ENCODE data around the gene MGA. TPM values are rescaled to one million over a fixed set of nuclear protein-coding genes. Genes with fewer than 3 reads are reported as not detected.
"Not testable (repeated sequence)": the region's sequence is repeated elsewhere in the genome, so short reads cannot be mapped to it uniquely, and the experiment has no call there.

Gene MGA
- total RNA-seq, 1 experiment from 2014 or later = 21.5 TPM

- H3K9me3 ChIP-seq (replicated peaks) = no peaks in the 10 kb centered on the region
- peak in 1 of 2 experiments; percentile 24 for DNase-seq (ENCODE audit: low read depth in 1 of 2, low spot score in 2 of 2)
- no peaks in the 10 kb centered on the region for H3K27me3 ChIP-seq (replicated peaks)
- peaks cover 11% of the 10 kb centered on the region for H3K4me1 ChIP-seq (replicated peaks)
- H3K27ac ChIP-seq = no peak overlapping the region
- no peak overlapping the region for H3K4me3 ChIP-seq
- no peaks in the 10 kb centered on the region for H3K36me3 ChIP-seq
Observed at GRCh38 chr15:41695750-41696436, 35.7 kb downstream of the MGA start.

GRCh38 chr15:41698779-41699178 lies 38.6 kb downstream of the MGA start:
- no peak overlapping the region for H3K27ac ChIP-seq
- peak in 1 of 2 experiments; percentile 9 for DNase-seq (ENCODE audit: low read depth in 1 of 2, low spot score in 2 of 2)
- no peaks in the 10 kb centered on the region for H3K27me3 ChIP-seq (replicated peaks)
- H3K4me3 ChIP-seq = no peak overlapping the region
- H3K9me3 ChIP-seq (replicated peaks) = no peaks in the 10 kb centered on the region
- H3K36me3 ChIP-seq = no peaks in the 10 kb centered on the region
- H3K4me1 ChIP-seq (replicated peaks) = peaks cover 4% of the 10 kb centered on the region

GRCh38 chr15:41703120-41703519 lies 42.9 kb downstream of the MGA start:
- 0 out of 2 replicates have a peak, but pooled peaks cover 11% of the 10 kb centered on the region for H3K36me3 ChIP-seq
- H3K27me3 ChIP-seq (replicated peaks) = no peaks in the 10 kb centered on the region
- no peak overlapping the region for H3K4me3 ChIP-seq
- no peak for DNase-seq (ENCODE audit: low read depth in 1 of 2, low spot score in 2 of 2)
- H3K4me1 ChIP-seq (replicated peaks) = peaks cover 4% of the 10 kb centered on the region
- no peak overlapping the region for H3K27ac ChIP-seq
- no peaks in the 10 kb centered on the region for H3K9me3 ChIP-seq (replicated peaks)

- no peaks in the 10 kb centered on the region for H3K9me3 ChIP-seq (replicated peaks)
- H3K4me3 ChIP-seq = no peak overlapping the region
- no peaks in the 10 kb centered on the region for H3K27me3 ChIP-seq (replicated peaks)
- H3K36me3 ChIP-seq = peaks cover 16% of the 10 kb centered on the region
- no peaks in the 10 kb centered on the region for H3K4me1 ChIP-seq (replicated peaks)
- H3K27ac ChIP-seq = no peak overlapping the region
- no peak for DNase-seq (ENCODE audit: low read depth in 1 of 2, low spot score in 2 of 2)
Observed at GRCh38 chr15:41713047-41713446, 52.8 kb downstream of the MGA start.

- H3K27ac ChIP-seq = no peak overlapping the region
- H3K4me3 ChIP-seq = no peak overlapping the region
- no peaks in the 10 kb centered on the region for H3K27me3 ChIP-seq (replicated peaks)
- peaks cover 11% of the 10 kb centered on the region for H3K36me3 ChIP-seq
- DNase-seq (ENCODE audit: low read depth in 1 of 2, low spot score in 2 of 2) = no peak
- H3K9me3 ChIP-seq (replicated peaks) = no peaks in the 10 kb centered on the region
- H3K4me1 ChIP-seq (replicated peaks) = no peaks in the 10 kb centered on the region
Observed at GRCh38 chr15:41714291-41714690, 54.1 kb downstream of the MGA start.

- Histone ChIP-seq H3K27ac (no peak overlapping the region), H3K4me3 (no peak overlapping the region), H3K27me3 (replicated peaks) (no peaks in the 10 kb centered on the region), H3K9me3 (replicated peaks) (no peaks in the 10 kb centered on the region), H3K36me3 (peaks cover 6% of the 10 kb centered on the region; the same call in 1 of the 2 replicates), H3K4me1 (replicated peaks) (no peaks in the 10 kb centered on the region)
- no peak for DNase-seq (ENCODE audit: low read depth in 1 of 2, low spot score in 2 of 2)
Observed at GRCh38 chr15:41716864-41717263, 56.7 kb downstream of the MGA start.

GRCh38 chr15:41727143-41727542 lies 66.9 kb downstream of the MGA start:
- no peak overlapping the region for H3K4me3 ChIP-seq
- H3K36me3 ChIP-seq = peaks cover 3% of the 10 kb centered on the region; the same call in 1 of the 2 replicates
- H3K4me1 ChIP-seq (replicated peaks) = no peaks in the 10 kb centered on the region
- DNase-seq (ENCODE audit: low read depth in 1 of 2, low spot score in 2 of 2) = no peak
- no peak overlapping the region for H3K27ac ChIP-seq
- no peaks in the 10 kb centered on the region for H3K27me3 ChIP-seq (replicated peaks)
- no peaks in the 10 kb centered on the region for H3K9me3 ChIP-seq (replicated peaks)

GRCh38 chr15:41728061-41728460 lies 67.9 kb downstream of the MGA start:
- H3K27me3 ChIP-seq (replicated peaks); DNase-seq (ENCODE audit: low read depth in 1 of 2, low spot score in 2 of 2); H3K4me3 ChIP-seq: not testable (repeated sequence)

GRCh38 chr15:41730543-41730942 lies 70.3 kb downstream of the MGA start:
- no peak for DNase-seq (ENCODE audit: low read depth in 1 of 2, low spot score in 2 of 2)
- Histone ChIP-seq H3K4me1 (replicated peaks) (no peaks in the 10 kb centered on the region), H3K4me3 (no peak overlapping the region), H3K27ac (no peak overlapping the region), H3K36me3 (peaks cover 11% of the 10 kb centered on the region), H3K9me3 (replicated peaks) (no peaks in the 10 kb centered on the region), H3K27me3 (replicated peaks) (no peaks in the 10 kb centered on the region)

More at GRCh38 chr15:41728061-41728460, 67.9 kb downstream of the MGA start:
- H3K4me1 ChIP-seq (replicated peaks); H3K9me3 ChIP-seq (replicated peaks); H3K27ac ChIP-seq; H3K36me3 ChIP-seq: not testable (repeated sequence)

GRCh38 chr15:41732483-41732882 lies 72.3 kb downstream of the MGA start:
- no peaks in the 10 kb centered on the region for H3K4me1 ChIP-seq (replicated peaks)
- H3K27me3 ChIP-seq (replicated peaks) = no peaks in the 10 kb centered on the region
- DNase-seq (ENCODE audit: low read depth in 1 of 2, low spot score in 2 of 2) = no peak
- H3K36me3 ChIP-seq = peaks cover 22% of the 10 kb centered on the region
- H3K9me3 ChIP-seq (replicated peaks) = no peaks in the 10 kb centered on the region
- no peak overlapping the region for H3K27ac ChIP-seq
- no peak overlapping the region for H3K4me3 ChIP-seq

GRCh38 chr15:41734079-41734478 lies 73.9 kb downstream of the MGA start:
- Histone ChIP-seq H3K9me3 (replicated peaks) (no peaks in the 10 kb centered on the region), H3K4me1 (replicated peaks) (no peaks in the 10 kb centered on the region), H3K27ac (no peak overlapping the region), H3K4me3 (no peak overlapping the region), H3K36me3 (peaks cover 22% of the 10 kb centered on the region), H3K27me3 (replicated peaks) (no peaks in the 10 kb centered on the region)
- peak in 1 of 2 experiments; percentile 5 for DNase-seq (ENCODE audit: low read depth in 1 of 2, low spot score in 2 of 2)

- Histone ChIP-seq H3K4me1 (replicated peaks) (no peaks in the 10 kb centered on the region), H3K27ac (no peak overlapping the region), H3K36me3 (peaks cover 22% of the 10 kb centered on the region), H3K4me3 (no peak overlapping the region), H3K27me3 (replicated peaks) (no peaks in the 10 kb centered on the region), H3K9me3 (replicated peaks) (no peaks in the 10 kb centered on the region)
- DNase-seq (ENCODE audit: low read depth in 1 of 2, low spot score in 2 of 2) = no peak
Observed at GRCh38 chr15:41735046-41735445, 74.8 kb downstream of the MGA start.

GRCh38 chr15:41735492-41735891 lies 75.3 kb downstream of the MGA start:
- H3K4me1 ChIP-seq (replicated peaks); H3K4me3 ChIP-seq: not testable (repeated sequence)

GRCh38 chr15:41746802-41747201 lies 86.6 kb downstream of the MGA start:
- no peak for DNase-seq (ENCODE audit: low read depth in 1 of 2, low spot score in 2 of 2)
- H3K4me3 ChIP-seq = no peak overlapping the region
- peaks cover 21% of the 10 kb centered on the region for H3K36me3 ChIP-seq
- H3K4me1 ChIP-seq (replicated peaks) = no peaks in the 10 kb centered on the region
- no peaks in the 10 kb centered on the region for H3K9me3 ChIP-seq (replicated peaks)
- H3K27ac ChIP-seq = no peak overlapping the region
- H3K27me3 ChIP-seq (replicated peaks) = no peaks in the 10 kb centered on the region

More at GRCh38 chr15:41735492-41735891, 75.3 kb downstream of the MGA start:
- not testable (repeated sequence) for H3K27ac ChIP-seq; H3K27me3 ChIP-seq (replicated peaks); H3K9me3 ChIP-seq (replicated peaks); DNase-seq (ENCODE audit: low read depth in 1 of 2, low spot score in 2 of 2)
- H3K36me3 ChIP-seq = peaks cover 22% of the 10 kb centered on the region

GRCh38 chr15:41756198-41756597 lies 96.0 kb downstream of the MGA start:
- H3K9me3 ChIP-seq (replicated peaks) = no peaks in the 10 kb centered on the region
- H3K4me1 ChIP-seq (replicated peaks) = no peaks in the 10 kb centered on the region
- H3K27ac ChIP-seq = no peak overlapping the region
- H3K36me3 ChIP-seq = no peaks in the 10 kb centered on the region
- H3K27me3 ChIP-seq (replicated peaks) = no peaks in the 10 kb centered on the region
- DNase-seq (ENCODE audit: low read depth in 1 of 2, low spot score in 2 of 2) = no peak
- H3K4me3 ChIP-seq = no peak overlapping the region

Data from SJSA1 (cell line).